ENCODE data around the gene PPP2R2B. TPM values are rescaled to one million over a fixed set of nuclear protein-coding genes. Genes with fewer than 3 reads are reported as not detected.

Gene PPP2R2B
- polyA plus RNA-seq, 3 donors, result 0.08 TPM; not detected in 2

GRCh38 chr5:146647656-146648199 lies 230.8 kb downstream of the PPP2R2B start:
- Histone ChIP-seq H3K4me2 (replicated peaks; ENCODE audit: extremely low read depth, low read length, poor library complexity, severe bottlenecking) (no peak overlapping the region), H4K20me1 (ENCODE audit: insufficient read depth, low read length) (no peaks in the 10 kb centered on the region), H3K4me1 (ENCODE audit: control insufficient read depth in 1 of 2, insufficient read depth in 2 of 2, low read length in 2 of 2) (no peaks in the 10 kb centered on the region), H2AFZ (ENCODE audit: insufficient read depth, low read depth, low read length, poor library complexity, severe bottlenecking) (no peak overlapping the region), H3K9me3 (replicated peaks in 1 of 2; ENCODE audit: control insufficient read depth in 1 of 2, insufficient read depth in 1 of 2, low read length in 2 of 2) (no peaks in the 10 kb centered on the region), H3K27ac (ENCODE audit: low read depth in 1 of 2, low read length in 2 of 2) (no peak overlapping the region), H3K36me3 (replicated peaks in 1 of 2; ENCODE audit: control insufficient read depth in 1 of 2, insufficient read depth in 2 of 2, low read length in 2 of 2) (no peaks in the 10 kb centered on the region), H3K9ac (ENCODE audit: insufficient read depth, low read length, poor library complexity, severe bottlenecking) (no peak overlapping the region), H3K79me2 (ENCODE audit: insufficient read depth, low read length) (no peaks in the 10 kb centered on the region), H3K27me3 (ENCODE audit: control insufficient read depth in 2 of 2, insufficient read depth in 2 of 2, low read length in 2 of 2) (no peaks in the 10 kb centered on the region), H3K4me3 (replicated peaks in 1 of 3; ENCODE audit: low read depth in 2 of 3, low read length in 3 of 3) (no peak overlapping the region)
- H3K27me3 Mint-ChIP-seq (ENCODE audit: low read depth in 3 of 3), result no peaks in the 10 kb centered on the region
- no peak for DNase-seq
- no peak overlapping the region for H3K27ac Mint-ChIP-seq
- WGBS (ENCODE audit: insufficient coverage), result 94% methylated on average over 2 of the region's 3 CpGs
- no peak for TF ChIP-seq CTCF (IDR thresholded peaks at IDR 0.05)
- H3K9me3 Mint-ChIP-seq, result no peaks in the 10 kb centered on the region
- H3K4me1 Mint-ChIP-seq, result no peaks in the 10 kb centered on the region
- no peaks in the 10 kb centered on the region for H3K36me3 Mint-ChIP-seq
- H3K4me3 Mint-ChIP-seq, result no peak overlapping the region
- intact Hi-C loops (cut with micrococcal nuclease), result no loop called here

- no peak overlapping the region for H3K9ac ChIP-seq (ENCODE audit: insufficient read depth, low read length, poor library complexity, severe bottlenecking)
- Mint-ChIP-seq H3K9me3 (no peaks in the 10 kb centered on the region), H3K27me3 (ENCODE audit: low read depth in 3 of 3) (no peaks in the 10 kb centered on the region), H3K27ac (no peak overlapping the region), H3K4me3 (no peak overlapping the region), H3K4me1 (no peaks in the 10 kb centered on the region), H3K36me3 (no peaks in the 10 kb centered on the region)
- H3K9me3 ChIP-seq (replicated peaks in 1 of 2; ENCODE audit: control insufficient read depth in 1 of 2, insufficient read depth in 1 of 2, low read length in 2 of 2), result no peaks in the 10 kb centered on the region
- no peak for TF ChIP-seq CTCF (IDR thresholded peaks at IDR 0.05)
- H3K4me1 ChIP-seq (ENCODE audit: control insufficient read depth in 1 of 2, insufficient read depth in 2 of 2, low read length in 2 of 2), result no peaks in the 10 kb centered on the region
- WGBS (ENCODE audit: insufficient coverage), result no CpG with 5 or more reads among the region's 1 CpG
- H3K27me3 ChIP-seq (ENCODE audit: control insufficient read depth in 2 of 2, insufficient read depth in 2 of 2, low read length in 2 of 2), result no peaks in the 10 kb centered on the region
- H3K79me2 ChIP-seq (ENCODE audit: insufficient read depth, low read length), result no peaks in the 10 kb centered on the region
- H3K4me3 ChIP-seq (replicated peaks in 1 of 3; ENCODE audit: low read depth in 2 of 3, low read length in 3 of 3), result no peak overlapping the region
- no peak overlapping the region for H3K4me2 ChIP-seq (replicated peaks; ENCODE audit: extremely low read depth, low read length, poor library complexity, severe bottlenecking)
- no peaks in the 10 kb centered on the region for H4K20me1 ChIP-seq (ENCODE audit: insufficient read depth, low read length)
- no peak overlapping the region for H2AFZ ChIP-seq (ENCODE audit: insufficient read depth, low read depth, low read length, poor library complexity, severe bottlenecking)
- no peak overlapping the region for H3K27ac ChIP-seq (ENCODE audit: low read depth in 1 of 2, low read length in 2 of 2)
- H3K36me3 ChIP-seq (replicated peaks in 1 of 2; ENCODE audit: control insufficient read depth in 1 of 2, insufficient read depth in 2 of 2, low read length in 2 of 2), result no peaks in the 10 kb centered on the region
- no peak for DNase-seq
- intact Hi-C loops (cut with micrococcal nuclease), result no loop called here
These were observed 232.1 kb downstream of the PPP2R2B start for GRCh38 chr5:146646441-146646840.
